C4-2B (cell line): ENCODE data around the gene PALLD.

ENCODE experiments used
- ZFX ChIP-seq: fragments of 450-650 bp; IDR thresholded peaks from 2 replicates; pipeline ENCODE4 v1.6.1; 2017
- TF ChIP-seq, protein P1 (sequence below): fragments of 450-650 bp; conservative IDR thresholded peaks from 2 replicates; pipeline ENCODE4 v1.5.1; 2017; ENCODE audit warnings: mild to moderate bottlenecking

DNA sequence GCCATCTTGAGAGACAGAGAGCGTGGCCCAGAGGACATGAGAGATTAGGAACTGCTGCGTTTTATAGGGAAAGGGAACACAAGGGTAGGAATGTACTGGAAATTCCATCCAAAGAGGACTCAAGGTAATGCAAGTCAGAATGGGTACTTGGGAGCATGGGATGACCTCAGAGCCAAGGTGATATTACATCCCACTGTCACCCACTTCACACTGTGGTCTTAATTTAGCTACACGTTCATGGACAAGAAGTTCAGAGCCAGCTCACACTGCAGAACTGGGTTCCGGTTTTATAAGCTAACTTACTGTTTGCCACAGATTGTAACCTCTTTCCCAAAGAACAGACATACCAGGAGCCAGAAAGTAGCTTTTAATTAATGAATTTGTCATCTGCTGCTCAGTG lies 268.5 kb downstream of the PALLD start:
- TF ChIP-seq, protein P1, sequence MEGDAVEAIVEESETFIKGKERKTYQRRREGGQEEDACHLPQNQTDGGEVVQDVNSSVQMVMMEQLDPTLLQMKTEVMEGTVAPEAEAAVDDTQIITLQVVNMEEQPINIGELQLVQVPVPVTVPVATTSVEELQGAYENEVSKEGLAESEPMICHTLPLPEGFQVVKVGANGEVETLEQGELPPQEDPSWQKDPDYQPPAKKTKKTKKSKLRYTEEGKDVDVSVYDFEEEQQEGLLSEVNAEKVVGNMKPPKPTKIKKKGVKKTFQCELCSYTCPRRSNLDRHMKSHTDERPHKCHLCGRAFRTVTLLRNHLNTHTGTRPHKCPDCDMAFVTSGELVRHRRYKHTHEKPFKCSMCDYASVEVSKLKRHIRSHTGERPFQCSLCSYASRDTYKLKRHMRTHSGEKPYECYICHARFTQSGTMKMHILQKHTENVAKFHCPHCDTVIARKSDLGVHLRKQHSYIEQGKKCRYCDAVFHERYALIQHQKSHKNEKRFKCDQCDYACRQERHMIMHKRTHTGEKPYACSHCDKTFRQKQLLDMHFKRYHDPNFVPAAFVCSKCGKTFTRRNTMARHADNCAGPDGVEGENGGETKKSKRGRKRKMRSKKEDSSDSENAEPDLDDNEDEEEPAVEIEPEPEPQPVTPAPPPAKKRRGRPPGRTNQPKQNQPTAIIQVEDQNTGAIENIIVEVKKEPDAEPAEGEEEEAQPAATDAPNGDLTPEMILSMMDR = no peak
- no peak for TF ChIP-seq ZFX
